SIG-M5 treated with dmso at 0.1 percent for 504 hours (cell line): ENCODE measurements around the gene AUNIP.

Experiments
- DNase-seq: peaks from one replicate; lab custom pipeline; 2025; ENCODE audit not compliant: unreplicated experiment; lab: John Stamatoyannopoulos, UW

Gene AUNIP, protein sequence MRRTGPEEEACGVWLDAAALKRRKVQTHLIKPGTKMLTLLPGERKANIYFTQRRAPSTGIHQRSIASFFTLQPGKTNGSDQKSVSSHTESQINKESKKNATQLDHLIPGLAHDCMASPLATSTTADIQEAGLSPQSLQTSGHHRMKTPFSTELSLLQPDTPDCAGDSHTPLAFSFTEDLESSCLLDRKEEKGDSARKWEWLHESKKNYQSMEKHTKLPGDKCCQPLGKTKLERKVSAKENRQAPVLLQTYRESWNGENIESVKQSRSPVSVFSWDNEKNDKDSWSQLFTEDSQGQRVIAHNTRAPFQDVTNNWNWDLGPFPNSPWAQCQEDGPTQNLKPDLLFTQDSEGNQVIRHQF

DNA sequence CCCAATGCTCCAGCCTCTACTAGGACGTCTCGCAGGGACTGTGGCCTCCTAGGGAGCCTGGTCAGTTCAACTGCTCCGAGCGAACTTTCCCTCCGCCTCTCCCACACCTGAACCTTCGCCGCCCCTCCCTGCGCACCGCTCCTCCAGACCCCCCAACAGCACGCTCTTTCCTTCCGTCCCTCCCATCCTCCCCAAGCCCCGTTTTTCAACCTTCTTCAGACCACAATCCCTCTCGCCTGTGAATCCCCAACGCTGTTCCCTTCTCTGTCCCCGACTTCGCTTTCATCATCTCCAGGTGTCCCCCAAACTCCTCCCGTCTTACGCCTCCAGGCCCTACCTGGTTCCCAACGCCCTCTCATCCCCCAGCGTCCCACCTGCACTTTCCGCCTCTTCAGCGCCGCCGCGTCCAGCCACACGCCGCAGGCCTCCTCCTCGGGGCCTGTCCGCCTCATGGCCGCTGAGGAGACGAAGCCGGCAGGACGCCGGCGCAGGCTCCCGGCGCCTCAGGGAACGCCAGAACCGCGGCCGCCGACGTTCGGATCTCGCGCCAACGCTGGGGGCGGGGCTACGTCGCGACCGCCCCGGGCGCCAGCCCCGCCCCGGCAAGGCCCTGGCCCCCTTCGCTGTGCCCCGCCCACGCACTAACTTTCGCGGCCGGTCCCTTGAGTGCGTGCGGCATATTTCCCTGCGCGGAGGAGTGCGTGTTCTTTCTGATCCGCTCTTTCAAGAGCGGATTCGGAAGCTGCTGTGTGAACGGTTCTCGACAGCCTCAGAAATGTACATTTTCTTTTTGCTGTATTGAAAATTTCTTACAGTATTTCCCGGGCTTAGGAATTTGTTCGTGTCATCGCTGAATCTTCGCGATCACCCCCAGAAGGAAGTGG, at the start of gene AUNIP:
Gene AUNIP, minus strand, starts transcription at position 552 of the 884 bp plus-strand sequence. Its CDS starts 100 bp downstream, at position 452.
- peak; percentile 78 for DNase-seq

DNA sequence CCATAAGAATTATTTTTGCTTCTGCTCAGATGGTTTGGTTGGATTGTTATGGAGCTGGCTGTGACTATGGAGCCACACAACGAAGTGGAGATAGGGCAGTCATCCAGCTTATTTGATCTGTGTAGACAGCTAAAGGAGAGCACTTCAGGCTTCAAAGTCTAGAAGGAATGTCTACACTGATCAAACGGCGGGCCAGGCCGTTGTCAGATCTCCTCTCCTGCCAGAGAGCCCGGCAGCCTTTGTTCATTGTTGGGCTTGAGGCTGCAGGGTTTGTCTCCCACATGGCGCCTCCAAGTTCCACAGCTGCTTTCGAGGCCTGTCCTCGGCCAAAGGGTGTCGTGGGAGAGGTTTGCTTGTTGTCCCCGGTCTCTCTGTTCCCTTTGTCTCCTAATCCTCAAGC, 49.8 kb upstream of the AUNIP start:
- no peak for DNase-seq

DNA sequence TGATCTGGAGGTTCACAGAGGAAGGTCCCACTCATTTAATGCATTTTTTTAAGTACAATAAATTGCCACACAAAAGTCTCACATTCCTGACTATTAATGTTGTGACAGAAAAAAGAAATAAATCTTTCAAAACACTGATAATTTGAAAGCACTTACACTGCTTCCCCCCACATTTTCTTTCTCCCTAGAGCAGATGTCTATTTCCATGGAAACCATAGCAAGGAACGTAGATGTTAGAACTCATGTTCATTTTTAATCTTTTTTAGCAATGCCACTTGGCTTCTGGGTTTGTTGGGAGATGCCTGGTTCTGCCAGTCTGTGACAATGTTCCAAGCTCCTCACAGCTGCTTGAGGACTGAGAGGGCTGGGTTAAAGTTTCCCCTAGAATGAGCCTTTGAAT, 48.9 kb upstream of the AUNIP start:
- no peak for DNase-seq

DNA sequence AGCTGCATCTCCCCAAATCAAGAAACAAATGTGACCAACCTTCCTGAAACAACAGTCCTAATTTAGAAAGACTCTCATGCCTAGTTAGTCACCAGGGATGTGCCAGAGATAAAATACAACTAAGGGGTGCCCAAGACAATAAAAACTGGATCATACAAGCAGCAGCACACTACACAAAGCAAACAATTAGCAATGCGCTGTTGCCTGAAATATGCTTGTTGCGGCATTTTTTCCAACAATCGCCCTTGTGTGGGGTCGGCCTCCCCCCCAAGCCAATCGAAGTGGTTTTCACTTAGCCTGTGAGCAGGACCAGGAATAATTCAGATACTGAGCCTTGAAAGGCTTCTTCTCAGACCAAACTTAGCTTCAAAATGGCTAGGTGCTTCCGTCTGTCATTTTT, 48.3 kb upstream of the AUNIP start:
- no peak for DNase-seq

DNA sequence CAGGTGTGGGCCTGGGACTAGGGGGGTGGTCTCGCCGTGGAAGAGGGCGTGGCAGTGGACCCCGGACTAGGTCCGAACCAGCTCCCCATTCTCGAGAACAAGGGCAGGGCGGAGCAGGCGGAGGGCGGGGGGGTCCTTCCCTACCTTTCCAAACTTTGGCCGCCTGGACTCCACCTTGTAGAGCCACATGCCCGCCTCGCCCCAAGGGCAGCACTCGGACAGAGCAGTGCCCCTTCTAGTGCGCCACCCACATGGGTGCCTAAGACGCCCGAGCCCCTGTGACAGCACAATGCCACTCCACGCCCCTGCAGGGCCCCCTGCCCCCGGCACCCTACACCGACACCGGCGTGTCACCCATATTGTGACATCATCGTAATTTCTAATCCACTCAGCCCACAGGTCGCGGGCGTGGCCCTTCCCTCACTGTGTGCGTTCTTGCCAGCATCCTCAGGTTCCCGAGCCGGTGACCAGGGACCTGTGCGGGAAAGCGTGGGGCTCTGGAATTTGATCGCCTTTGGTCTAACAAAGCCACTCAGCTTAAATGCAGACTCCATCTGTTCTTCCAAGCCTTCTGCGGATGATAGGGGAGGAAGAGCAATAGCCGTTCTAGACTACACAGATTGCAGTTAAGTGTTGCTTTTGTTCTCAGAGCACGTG, 47.5 kb upstream of the AUNIP start:
- no peak for DNase-seq

DNA sequence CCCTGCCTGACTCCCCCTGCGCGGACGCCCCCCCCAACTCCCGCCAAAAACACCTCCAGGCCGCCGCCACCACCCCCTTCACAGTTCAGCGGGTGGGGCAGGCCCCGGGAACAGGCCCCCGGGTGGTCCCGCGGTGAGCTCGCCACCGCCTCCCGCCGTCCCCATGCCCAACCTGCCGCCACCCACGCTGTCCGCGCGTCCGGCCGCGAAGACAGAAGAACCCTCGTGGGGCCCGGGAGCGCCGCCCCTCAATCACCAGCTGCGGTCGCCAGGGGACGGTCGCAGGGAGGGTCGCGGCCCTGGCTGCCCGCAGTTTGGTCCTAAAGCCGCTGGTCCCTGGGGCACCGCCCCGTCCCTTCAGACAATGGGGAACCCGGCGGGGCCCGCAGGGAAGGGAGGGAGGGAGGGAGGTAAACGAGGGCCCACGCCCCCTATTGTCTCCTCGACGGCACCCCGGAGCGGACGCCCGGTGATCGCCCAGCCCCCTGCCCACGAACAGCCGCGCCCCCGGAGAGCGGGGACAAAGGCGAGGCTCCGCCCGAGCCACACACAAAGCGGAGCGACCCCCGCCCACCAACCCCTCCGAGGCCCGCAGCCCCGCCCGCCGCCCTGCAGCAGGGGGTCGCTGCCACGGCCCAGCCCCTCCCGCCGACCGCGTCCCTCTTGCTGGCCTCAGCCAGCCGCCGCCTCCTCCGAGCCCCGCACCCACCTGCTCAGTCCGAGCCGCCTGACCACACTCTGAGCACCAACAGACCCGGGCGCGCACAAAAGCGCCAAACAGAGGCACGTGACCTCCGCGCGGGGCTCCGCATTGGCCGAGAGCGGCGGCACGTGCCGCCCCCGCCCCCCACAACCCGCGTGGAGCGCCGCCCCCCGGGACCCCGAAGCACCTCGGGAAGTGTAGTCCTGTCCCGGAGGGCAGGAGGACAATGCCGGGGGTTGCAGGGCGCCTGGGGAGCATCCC, 46.7 kb upstream of the AUNIP start, which contains the start of gene STMN1:
Gene STMN1, minus strand, starts transcription at position 740 of the 964 bp plus-strand sequence. CDS start 1,743 bp downstream, outside the sequence.
- DNase-seq: peak; percentile 88

DNA sequence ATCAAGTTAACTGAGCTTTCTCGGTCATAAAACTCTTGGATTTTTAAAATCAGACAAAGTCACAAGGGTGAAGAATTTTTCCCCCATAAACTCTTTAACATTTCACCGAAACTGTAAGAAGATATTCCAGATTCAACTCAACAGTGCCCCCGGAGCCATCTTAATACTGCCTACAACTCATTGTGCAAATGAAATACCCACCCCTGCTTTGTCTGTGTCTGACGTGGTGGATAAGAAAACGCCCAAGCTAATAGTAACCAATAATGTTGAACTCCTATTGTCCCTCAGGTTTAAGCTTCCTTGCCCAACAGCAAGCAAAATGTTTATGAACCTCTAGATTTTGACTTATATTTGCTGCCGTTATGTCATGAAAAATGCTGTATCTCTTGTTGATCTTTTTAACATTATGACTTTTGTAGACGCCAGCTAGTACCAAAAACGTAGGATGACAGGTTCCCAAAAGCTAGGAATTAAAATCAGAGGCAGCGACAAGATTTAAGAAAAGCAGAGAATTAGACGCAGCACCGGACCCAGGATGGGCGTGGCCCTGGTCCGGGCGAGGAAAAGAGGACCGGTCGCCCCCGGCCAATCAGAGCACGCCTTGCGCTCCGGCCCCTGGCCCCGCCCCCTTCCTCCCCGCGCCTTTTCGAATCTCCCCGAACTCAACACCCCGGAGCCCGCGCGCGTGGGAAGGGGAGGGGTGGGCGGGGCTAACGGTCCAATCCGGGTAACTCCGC, 45.9 kb upstream of the AUNIP start:
- DNase-seq: peak; percentile 84

DNA sequence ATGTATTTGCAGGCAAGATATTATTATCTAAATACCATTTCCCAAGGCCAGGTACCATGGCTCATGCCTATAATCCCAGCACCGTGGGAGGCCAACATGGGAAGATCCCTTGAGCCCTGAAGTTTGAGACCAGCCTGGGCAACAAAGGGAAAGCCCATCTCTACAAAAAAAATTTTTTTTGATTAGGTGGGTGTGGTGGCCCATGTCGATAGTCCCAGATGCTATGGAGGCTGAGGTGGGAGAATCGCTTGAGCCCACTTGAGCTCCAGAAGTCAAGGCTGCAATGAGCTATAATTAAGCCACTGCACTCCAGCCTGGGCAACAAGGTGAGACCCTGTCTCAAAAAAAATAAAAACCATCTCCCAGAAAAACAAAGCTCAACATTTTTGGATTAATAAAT, 44.7 kb upstream of the AUNIP start:
- DNase-seq: no peak

DNA sequence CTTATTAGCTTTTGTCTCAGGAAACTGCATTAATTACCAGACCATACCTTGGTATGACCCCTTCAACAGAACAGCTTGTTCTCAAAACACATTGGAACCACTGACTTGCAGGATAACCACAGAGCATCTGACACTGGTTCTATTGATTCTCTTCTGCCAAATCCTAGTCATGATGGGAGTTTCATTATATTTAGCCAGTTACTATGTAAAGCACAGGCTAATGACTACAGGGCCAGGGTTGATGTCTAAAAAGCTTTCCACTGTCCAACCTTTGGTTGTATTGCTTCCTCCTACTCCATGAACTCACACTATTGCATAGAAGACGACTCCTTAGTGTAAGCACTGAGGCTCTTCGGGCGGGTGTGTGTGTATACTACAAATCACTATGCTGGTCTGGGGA, 43.2 kb upstream of the AUNIP start:
- DNase-seq: no peak

DNA sequence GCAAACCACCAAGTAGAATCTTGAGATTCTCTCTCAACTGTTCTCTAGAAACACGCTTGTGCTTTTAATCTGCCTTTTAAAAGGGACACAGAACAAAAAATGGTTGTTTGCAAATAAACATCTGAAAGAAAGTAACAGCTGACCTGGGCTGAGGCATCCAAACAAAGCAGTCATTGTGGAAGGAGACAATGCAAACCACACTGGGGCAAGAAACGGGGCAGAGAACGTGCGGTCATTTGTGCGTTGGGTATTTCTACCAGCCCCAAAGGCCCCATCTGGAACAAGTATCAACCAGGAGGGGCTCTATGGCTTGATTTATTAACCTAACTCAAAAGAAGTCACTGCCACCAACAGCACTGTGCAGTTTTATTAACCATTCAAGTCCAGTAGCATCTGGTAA, 41.0 kb upstream of the AUNIP start:
- DNase-seq: no peak

DNA sequence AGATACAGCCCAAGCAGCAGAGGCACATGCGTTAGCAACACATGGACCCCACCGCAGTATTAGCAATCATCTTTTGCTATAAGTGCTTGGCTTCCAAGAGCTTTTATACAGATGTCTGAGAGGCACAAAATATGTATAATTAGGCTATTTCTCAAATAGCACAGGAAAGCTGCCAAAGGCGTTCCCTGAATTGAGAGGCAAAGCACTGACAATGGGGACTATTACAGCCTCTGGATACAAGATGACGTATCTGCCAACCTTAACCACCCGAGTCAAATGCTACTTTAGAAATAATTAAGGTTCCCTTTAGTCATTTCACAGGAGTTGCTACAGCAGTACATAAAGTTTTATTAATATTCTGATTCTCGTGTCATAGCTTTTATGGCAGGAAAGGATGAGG, 40.5 kb upstream of the AUNIP start:
- no peak for DNase-seq

DNA sequence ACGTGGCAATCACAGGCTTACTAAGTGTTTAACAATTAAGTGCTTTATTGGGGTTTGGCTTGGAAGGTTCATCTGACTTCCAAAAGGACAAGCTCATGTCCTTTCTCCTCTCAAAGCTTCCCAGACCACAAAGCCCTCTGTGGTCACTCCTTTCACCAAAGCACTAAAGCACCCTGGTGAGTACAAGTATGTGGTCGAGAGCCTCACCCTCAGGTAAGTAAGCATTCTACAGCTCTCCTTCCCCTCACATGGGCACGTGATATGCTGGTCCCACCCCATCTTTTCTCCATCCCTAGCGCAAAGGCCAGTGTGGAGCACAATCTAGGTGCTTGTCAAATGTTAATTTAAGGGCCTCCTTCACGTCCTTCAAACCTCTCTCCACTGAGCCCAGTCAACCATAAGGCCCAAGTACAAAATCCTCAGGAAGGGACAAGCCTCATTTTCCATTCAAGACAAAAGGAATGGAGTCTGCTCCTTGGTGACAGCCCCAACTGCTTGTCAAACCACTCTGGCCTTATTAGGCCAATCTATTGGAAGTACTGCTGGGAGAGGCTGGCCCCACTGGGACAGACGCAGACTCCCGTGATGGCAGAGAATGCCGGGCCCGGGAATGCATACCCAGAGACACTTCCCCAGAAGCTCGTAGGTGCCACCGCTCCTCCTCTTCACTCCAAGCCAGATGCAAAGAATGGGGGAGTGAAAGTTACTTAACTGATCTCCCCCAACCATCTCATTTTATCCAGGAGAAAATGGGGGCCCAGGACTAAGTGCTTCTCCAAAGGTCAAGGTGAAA, 39.2 kb upstream of the AUNIP start:
- no peak for DNase-seq

DNA sequence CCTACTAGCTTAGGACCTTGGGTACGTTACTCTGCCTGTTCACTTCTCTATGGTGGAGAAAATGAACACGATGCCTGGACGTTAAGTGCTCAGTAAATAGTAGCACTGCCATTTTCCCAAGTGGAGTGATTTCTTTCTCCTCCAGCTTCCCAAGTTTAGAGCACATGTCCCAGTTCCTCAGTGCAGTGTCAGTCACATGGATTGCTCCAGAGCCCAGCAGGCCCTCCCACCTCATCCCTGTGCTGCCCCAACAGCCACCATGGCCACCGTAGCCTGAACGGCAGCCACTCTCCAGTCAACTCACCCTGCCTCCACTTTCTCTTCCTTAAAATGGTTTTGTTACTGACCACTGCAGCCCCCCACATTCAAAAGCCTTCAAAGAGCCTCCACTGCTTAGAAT, 38.5 kb upstream of the AUNIP start:
- no peak for DNase-seq

DNA sequence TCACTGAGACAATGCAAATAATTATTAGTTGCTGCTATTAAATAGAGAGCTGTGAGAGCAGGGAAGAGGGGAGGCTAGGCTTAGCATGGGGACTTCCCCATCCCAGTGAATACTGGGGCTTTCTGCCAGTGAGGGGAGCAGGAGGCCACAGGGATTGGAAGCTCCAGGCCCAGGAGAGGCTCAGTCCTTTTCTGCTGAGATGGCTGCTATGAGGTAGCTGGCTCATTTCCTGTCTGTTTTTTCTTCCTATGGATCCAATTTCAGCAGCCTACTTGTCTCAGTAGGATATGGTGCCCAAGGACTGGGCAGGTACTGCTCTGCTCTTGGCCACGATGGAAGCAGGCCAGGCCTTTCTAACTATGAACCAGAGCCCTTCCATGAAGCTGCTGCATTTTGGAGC, 37.0 kb upstream of the AUNIP start:
- DNase-seq: no peak

DNA sequence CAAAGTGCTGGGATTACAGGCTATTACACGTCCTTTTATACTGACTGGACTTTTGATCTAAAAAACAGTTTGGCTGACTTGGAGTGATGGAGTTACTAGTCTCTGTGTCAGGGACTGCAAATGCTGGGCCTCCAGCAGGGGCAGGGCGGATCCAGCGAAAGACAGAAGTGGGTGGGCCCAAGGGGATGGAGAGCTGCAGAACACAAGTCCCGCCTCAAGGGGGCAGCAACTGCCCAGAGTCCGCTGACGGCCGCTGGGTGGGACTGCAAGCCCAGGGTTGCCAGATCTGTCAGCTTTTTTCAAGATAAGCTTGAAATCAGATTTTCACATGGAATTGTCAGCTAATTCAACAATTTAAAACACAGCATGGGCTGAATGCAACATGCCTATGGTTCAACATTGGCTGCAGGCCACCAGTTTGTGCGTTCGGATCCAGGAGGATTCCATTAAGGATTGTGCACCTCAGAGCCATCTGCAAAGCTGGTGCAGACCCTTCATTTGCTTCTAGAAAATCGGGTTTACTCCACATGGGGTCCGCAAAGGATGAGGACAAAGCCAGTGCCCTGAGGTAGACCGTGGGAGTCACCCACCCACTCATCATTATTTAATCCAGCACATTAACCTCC, 36.2 kb upstream of the AUNIP start:
- DNase-seq: peak; percentile 90

DNA sequence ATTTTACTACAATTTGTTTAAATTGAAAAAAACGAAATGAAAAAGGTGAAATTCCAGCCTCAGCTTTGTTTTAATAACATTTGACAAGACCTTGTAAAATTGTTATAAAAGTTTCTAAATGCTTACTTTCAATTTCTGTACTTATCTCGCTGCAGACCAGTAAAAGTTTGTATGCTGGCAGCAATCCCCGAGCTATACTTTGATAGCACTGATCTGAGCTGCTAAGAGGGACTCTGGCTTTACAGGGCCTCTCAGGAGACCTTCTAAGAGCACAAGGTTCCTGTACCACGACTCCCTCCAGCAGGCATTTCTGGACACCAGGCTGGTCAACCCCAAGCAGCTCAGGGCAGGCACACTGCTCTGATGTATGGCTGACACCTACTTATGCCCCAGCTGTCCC, 33.9 kb upstream of the AUNIP start:
- no peak for DNase-seq

DNA sequence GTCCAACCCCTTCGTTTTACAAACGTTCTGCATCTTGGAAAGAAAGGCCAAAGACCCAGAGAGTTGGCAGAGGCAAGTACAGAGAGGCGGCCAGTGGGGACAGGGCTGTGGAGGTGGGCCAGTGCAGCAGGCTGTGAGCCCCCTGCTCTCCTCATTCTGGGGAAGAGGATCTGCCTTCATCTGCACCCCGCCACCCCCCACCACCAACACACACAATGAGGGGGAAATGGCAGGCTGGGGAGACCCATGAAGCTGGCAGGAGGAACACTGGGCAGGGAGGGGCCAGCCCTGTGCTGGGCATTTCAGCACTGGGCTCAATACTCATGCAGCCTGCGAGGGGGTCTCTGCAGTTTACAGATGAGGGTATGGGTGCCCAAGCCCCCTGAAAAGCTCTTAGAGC, 32.3 kb upstream of the AUNIP start:
- no peak for DNase-seq

DNA sequence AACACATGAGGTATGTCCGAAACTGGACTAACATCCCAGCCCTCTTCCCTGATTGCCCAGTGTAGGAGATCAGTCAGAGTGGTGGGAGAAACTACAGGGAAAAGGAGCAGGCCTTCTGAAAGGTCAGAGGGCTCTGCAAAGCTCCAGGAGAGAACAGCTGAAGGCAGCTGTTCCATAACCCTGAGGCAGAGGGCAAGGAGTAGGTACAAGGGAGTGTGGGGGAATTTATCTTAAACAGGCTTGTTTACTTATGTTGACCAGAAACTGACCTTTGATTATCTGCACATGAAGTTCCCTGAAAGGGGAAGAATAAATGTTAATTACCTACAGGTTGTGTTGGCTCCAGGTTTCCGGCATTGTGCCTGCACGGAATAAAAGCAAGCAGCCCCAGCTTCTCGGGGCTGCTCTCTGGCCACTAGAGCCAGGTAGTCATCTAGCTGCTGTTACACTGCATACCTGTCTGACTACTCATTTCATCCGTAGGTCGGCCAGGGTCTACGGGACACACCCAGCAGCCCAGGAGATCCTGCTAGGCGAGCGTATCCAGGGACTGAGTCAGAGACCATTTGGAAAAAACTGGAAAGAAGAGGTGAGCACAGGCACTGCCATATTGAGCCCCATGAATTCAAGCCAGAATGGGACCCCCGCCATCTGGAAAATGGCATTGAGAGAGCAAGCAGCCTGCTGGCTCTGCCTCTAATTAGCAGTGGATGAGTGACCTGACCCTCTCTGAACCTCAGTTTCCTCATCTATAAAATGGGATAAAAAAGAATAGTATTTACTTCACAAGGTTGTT, 31.2 kb upstream of the AUNIP start:
- DNase-seq: peak; percentile 31
